Lower lobe of right lung (tissue), 2 donors: ENCODE results near the gene STK33. TPM values are rescaled to one million over a fixed set of nuclear protein-coding genes. Genes with fewer than 3 reads are reported as not detected.

ENCODE experiments used
- ATAC-seq, 2 donors: fragments of 200-7000 bp; cut with Tn5 transposase; one replicate each; pipeline ENCODE4 v1.9.1; 2020 to 2022; ENCODE audit warnings: mild to moderate bottlenecking in 2 of 2, moderate library complexity in 2 of 2
- DNase-seq: peaks from one replicate; pipeline ENCODE4 v3.0.0-alpha.2; 2020
- H3K27ac ChIP-seq: fragments of 200-600 bp; one replicate; pipeline ENCODE4 v1.8.0; 2022
- H3K27me3 ChIP-seq: fragments of 200-600 bp; one replicate; pipeline ENCODE4 v1.8.0; 2022; ENCODE audit warnings: low read depth
- H3K36me3 ChIP-seq: fragments of 200-600 bp; one replicate; pipeline ENCODE4 v1.8.0; 2022; ENCODE audit warnings: mild to moderate bottlenecking
- H3K4me1 ChIP-seq: fragments of 200-600 bp; one replicate; pipeline ENCODE4 v1.8.0; 2022
- H3K4me3 ChIP-seq: fragments of 200-600 bp; one replicate; pipeline ENCODE4 v1.8.0; 2022; ENCODE audit warnings: mild to moderate bottlenecking
- H3K9me3 ChIP-seq: fragments of 200-600 bp; one replicate; pipeline ENCODE4 v1.8.0; 2022
- CTCF ChIP-seq: fragments of 200-600 bp; IDR thresholded peaks from one replicate; pipeline ENCODE4 v1.8.0; 2022; ENCODE audit warnings: antibody characterized with exemption, mild to moderate bottlenecking
- intact Hi-C: fragments of 100-400 bp; cut with DNase I; formaldehyde crosslinking; loops from one replicate; pipeline ENCODE4 v1.11.0; 2022
- long read RNA-seq: library from polyadenylated mRNA; unstranded; transcript quantifications from one replicate; pipeline ENCODE4 v2.0.0, GENCODE V29; 2021
- total RNA-seq: library from RNA; stranded (reverse); fragmentation: NEBNext Ultra II Directional; extraction: Animal tissue kit (Norgen Biotek cat#: 25700); gene quantifications from one replicate; pipeline ENCODE4 v1.2.1, GENCODE V29; 2021
- donor health status: DM: no; HTN: yes; CAD: no; lungs with severe emphysema.

The STK33 gene
- total RNA-seq = 17.3 TPM
- long read RNA-seq, partial matches to known transcripts = 4 of 18 reads
- long read RNA-seq, other reads (novel, unspliced or antisense) = 13 of 18 reads

- DNase-seq (peak; percentile 76), ATAC-seq (peak; percentile 95 to 97)
- Histone ChIP-seq H3K4me1 (peaks cover 9% of the 10 kb centered on the region), H3K36me3 (no peaks in the 10 kb centered on the region), H3K27me3 (peaks cover 15% of the 10 kb centered on the region), H3K4me3 (peak within 1 kb of the TSS; percentile 59), H3K9me3 (no peaks in the 10 kb centered on the region), H3K27ac (peak within 1 kb of the TSS; percentile 27)
- TF ChIP-seq CTCF = no peak
- intact Hi-C loops = no loop called here
Observed at GRCh38 chr11:8593935-8594909, at the start of gene STK33. Gene STK33, minus strand, starts transcription at chr11:8594228. Its CDS starts 119,323 bp downstream, at chr11:8474905.

- TF ChIP-seq CTCF = no peak
- no peaks in the 10 kb centered on the region for H3K27me3 ChIP-seq
- H3K36me3 ChIP-seq = peaks cover 69% of the 10 kb centered on the region
- no peak overlapping the region for H3K27ac ChIP-seq
- no peaks in the 10 kb centered on the region for H3K4me1 ChIP-seq
- DNase-seq = no peak
- intact Hi-C loops = no loop called here
- no peaks in the 10 kb centered on the region for H3K9me3 ChIP-seq
- H3K4me3 ChIP-seq = no peak overlapping the region
- ATAC-seq = no peak
Observed at GRCh38 chr11:8642196-8642841, 48.3 kb upstream of the STK33 start.

GRCh38 chr11:8641332-8641731 is 47.3 kb upstream of the STK33 start:
- intact Hi-C loops = no loop called here
- H3K9me3 ChIP-seq = no peaks in the 10 kb centered on the region
- TF ChIP-seq CTCF = no peak
- H3K36me3 ChIP-seq = peaks cover 73% of the 10 kb centered on the region
- no peak overlapping the region for H3K27ac ChIP-seq
- DNase-seq (no peak), ATAC-seq (no peak)
- H3K4me3 ChIP-seq = no peak overlapping the region
- H3K27me3 ChIP-seq = no peaks in the 10 kb centered on the region
- no peaks in the 10 kb centered on the region for H3K4me1 ChIP-seq

- Histone ChIP-seq H3K27ac (no peak overlapping the region), H3K27me3 (no peaks in the 10 kb centered on the region), H3K36me3 (peaks cover 68% of the 10 kb centered on the region), H3K9me3 (no peaks in the 10 kb centered on the region), H3K4me3 (no peak overlapping the region), H3K4me1 (no peaks in the 10 kb centered on the region)
- intact Hi-C loops = no loop called here
- TF ChIP-seq CTCF = no peak
- DNase-seq = no peak
- no peak for ATAC-seq
Observed at GRCh38 chr11:8640267-8640906, 46.4 kb upstream of the STK33 start.

- Histone ChIP-seq H3K4me3 (no peak overlapping the region), H3K9me3 (no peaks in the 10 kb centered on the region), H3K27me3 (no peaks in the 10 kb centered on the region), H3K27ac (no peak overlapping the region), H3K4me1 (no peaks in the 10 kb centered on the region), H3K36me3 (peaks cover 68% of the 10 kb centered on the region)
- intact Hi-C loops = no loop called here
- TF ChIP-seq CTCF = no peak
- no peak for ATAC-seq
- DNase-seq = no peak
Observed at GRCh38 chr11:8639655-8640054, 45.6 kb upstream of the STK33 start.
